Measurements from ENCODE around the gene ANO7.

ANO7 gene

GRCh38 chr2:241228081-241228859 is 39.8 kb downstream of the ANO7 start:
- DNase-seq (ENCODE audit: low spot score) = no peak

GRCh38 chr2:241228860-241229516 is 40.5 kb downstream of the ANO7 start:
- no peak for DNase-seq (ENCODE audit: low spot score)

- no peak for DNase-seq (ENCODE audit: low spot score)
Measured at GRCh38 chr2:241229563-241230401, 41.3 kb downstream of the ANO7 start.

GRCh38 chr2:241230435-241230834 is 42.0 kb downstream of the ANO7 start:
- no peak for DNase-seq (ENCODE audit: low spot score)

- no peak for DNase-seq (ENCODE audit: low spot score)
Measured at GRCh38 chr2:241232736-241233575, 44.5 kb downstream of the ANO7 start.

GRCh38 chr2:241234066-241234790 is 45.8 kb downstream of the ANO7 start:
- DNase-seq (ENCODE audit: low spot score) = no peak

GRCh38 chr2:241234962-241235740 is 46.7 kb downstream of the ANO7 start:
- DNase-seq (ENCODE audit: low spot score) = no peak

GRCh38 chr2:241235859-241236593 is 47.5 kb downstream of the ANO7 start:
- DNase-seq (ENCODE audit: low spot score) = no peak

- DNase-seq (ENCODE audit: low spot score) = no peak
Measured at GRCh38 chr2:241237047-241237446, 48.6 kb downstream of the ANO7 start.

GRCh38 chr2:241237949-241238371 is 49.5 kb downstream of the ANO7 start:
- DNase-seq (ENCODE audit: low spot score) = no peak

- DNase-seq (ENCODE audit: low spot score) = no peak
Measured at GRCh38 chr2:241238693-241239198, 50.3 kb downstream of the ANO7 start.

- no peak for DNase-seq (ENCODE audit: low spot score)
Measured at GRCh38 chr2:241239552-241240202, 51.2 kb downstream of the ANO7 start.

GRCh38 chr2:241240320-241241004 is 52.0 kb downstream of the ANO7 start:
- DNase-seq (ENCODE audit: low spot score) = no peak

- no peak for DNase-seq (ENCODE audit: low spot score)
Measured at GRCh38 chr2:241241669-241242068, 53.2 kb downstream of the ANO7 start.

- no peak for DNase-seq (ENCODE audit: low spot score)
Measured at GRCh38 chr2:241242306-241242705, 53.8 kb downstream of the ANO7 start.

GRCh38 chr2:241244368-241244767 is 55.9 kb downstream of the ANO7 start:
- DNase-seq (ENCODE audit: low spot score) = no peak

GRCh38 chr2:241248289-241248688 is 59.8 kb downstream of the ANO7 start:
- no peak for DNase-seq (ENCODE audit: low spot score)

- DNase-seq (ENCODE audit: low spot score) = no peak
Measured at GRCh38 chr2:241248897-241249296, 60.4 kb downstream of the ANO7 start.
